Measurements from ENCODE around the gene TTYH1.

TTYH1 gene

DNA sequence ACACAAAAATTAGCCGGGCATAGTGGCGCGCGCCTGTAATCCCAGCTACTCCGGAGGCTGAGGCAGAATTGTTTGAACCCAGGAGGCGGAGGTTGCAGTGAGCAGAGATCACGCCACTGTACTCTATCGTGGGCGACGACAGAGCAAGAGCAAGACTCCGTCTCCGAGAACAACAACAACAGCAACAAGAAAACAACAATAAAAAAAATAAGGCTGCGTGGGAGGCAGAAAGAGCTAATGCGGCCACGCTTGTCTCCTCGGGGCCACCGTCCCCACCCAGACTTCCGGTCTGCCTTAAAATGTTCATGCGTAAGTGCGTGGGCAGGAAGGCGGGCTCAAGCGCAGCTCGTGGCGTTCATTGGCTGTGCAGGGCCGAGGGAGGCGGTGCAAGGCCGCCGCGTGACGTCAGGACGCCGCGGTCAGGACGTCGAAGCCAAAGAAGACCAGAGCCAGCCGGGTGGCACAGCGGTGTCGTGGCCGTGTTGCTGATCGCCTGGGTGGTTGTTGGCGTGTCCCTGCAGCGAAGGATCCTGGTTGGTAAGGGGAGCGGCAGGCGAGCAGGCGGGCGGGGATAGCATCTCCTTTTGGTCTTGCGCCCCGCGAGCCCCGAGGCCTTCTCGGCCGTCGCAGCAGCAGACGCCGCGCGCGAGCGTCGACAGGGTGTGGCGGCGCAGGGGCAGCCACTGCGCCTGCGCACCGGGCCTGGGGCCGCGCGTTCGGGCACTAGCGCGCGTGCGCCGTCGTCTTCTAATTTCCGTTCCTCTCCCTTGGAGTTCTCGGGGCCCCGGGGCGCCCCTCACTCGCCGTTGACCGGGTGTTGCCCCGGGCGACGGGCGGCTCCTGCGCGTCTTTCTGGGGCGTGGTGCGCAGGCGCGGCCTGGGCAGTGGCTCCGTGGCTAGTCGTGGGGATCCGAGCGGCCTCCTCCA, 33.8 kb downstream of the TTYH1 start, which contains the start of gene LENG8:
TSS of gene LENG8 (plus strand) at position 426 of the 927 bp plus-strand sequence. CDS start 2,146 bp downstream, outside the sequence.
- Mint-ChIP-seq H3K36me3 (ENCODE audit: low read depth) (peaks cover 40% of the 10 kb centered on the region), H3K27me3 (ENCODE audit: low read depth) (no peaks in the 10 kb centered on the region), H3K27ac (peak within 1 kb of the TSS; percentile 93 to 100 (median 99)), H3K4me3 (peak within 1 kb of the TSS; percentile 94 to 99 (median 97)), H3K4me1 (peaks cover 34% of the 10 kb centered on the region), H3K9me3 (no peaks in the 10 kb centered on the region)
- TF ChIP-seq, protein P1, sequence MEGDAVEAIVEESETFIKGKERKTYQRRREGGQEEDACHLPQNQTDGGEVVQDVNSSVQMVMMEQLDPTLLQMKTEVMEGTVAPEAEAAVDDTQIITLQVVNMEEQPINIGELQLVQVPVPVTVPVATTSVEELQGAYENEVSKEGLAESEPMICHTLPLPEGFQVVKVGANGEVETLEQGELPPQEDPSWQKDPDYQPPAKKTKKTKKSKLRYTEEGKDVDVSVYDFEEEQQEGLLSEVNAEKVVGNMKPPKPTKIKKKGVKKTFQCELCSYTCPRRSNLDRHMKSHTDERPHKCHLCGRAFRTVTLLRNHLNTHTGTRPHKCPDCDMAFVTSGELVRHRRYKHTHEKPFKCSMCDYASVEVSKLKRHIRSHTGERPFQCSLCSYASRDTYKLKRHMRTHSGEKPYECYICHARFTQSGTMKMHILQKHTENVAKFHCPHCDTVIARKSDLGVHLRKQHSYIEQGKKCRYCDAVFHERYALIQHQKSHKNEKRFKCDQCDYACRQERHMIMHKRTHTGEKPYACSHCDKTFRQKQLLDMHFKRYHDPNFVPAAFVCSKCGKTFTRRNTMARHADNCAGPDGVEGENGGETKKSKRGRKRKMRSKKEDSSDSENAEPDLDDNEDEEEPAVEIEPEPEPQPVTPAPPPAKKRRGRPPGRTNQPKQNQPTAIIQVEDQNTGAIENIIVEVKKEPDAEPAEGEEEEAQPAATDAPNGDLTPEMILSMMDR (IDR thresholded peaks at IDR 0.05; ENCODE audit: unreplicated experiment in 3 of 3) = no peak

DNA sequence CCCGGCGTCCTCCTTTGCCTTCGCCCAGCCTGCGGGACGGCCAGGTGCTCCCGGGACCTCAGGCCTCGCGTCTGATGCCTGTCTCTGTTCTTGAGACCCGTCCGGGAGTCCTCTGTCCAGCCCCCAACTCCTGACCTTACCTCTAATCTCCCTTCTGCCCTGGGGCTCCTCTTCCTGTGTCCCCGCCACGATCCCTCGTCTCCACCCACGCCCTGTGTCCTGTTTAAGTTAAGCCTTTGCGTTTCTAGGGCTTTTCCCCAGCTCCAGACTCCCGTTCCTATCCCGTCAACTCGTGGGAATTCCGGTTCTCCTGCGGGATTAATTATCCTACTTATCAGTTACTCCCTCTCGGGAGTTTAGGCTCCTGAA, 34.4 kb downstream of the TTYH1 start:
- Mint-ChIP-seq H3K4me1 (peaks cover 34% of the 10 kb centered on the region), H3K27me3 (ENCODE audit: low read depth) (no peaks in the 10 kb centered on the region), H3K36me3 (ENCODE audit: low read depth) (peaks cover 39% of the 10 kb centered on the region), H3K27ac (peak overlapping the region; percentile 93 to 99 (median 98)), H3K9me3 (no peaks in the 10 kb centered on the region), H3K4me3 (peak overlapping the region; percentile 94 to 99 (median 97))
- TF ChIP-seq, protein P1 (IDR thresholded peaks at IDR 0.05; ENCODE audit: unreplicated experiment in 3 of 3) = no peak

DNA sequence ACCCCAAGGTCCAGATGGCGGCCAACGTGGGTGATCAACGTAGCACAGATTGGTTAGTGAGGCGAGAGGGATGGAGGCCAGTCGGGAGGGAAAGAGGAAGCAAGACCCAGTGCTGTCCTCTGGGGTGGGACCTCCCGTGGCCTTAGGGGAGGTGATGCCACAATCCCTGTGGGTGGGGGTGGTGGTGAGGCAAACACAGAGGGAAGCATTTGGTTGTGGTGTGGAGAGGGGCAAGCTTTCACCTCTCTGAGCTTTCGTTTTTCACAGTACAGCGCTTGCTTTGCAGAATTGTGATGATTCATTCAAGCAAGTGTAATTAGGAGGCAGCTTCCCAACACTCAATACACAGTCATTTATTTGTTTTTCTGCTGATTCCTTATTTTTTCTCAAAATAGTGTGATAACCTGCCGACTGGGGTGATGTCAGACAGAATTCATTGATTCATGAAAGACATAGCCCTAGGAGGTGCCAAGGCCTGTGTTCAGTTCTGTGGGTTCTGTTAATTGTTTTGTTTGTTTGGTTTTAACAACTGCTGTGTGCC, 36.1 kb downstream of the TTYH1 start:
- Mint-ChIP-seq H3K27ac (peak overlapping the region; percentile 93 to 99 (median 98)), H3K4me3 (peak overlapping the region; percentile 94 to 99 (median 97)), H3K9me3 (no peaks in the 10 kb centered on the region), H3K36me3 (ENCODE audit: low read depth) (peaks cover 40% of the 10 kb centered on the region), H3K27me3 (ENCODE audit: low read depth) (no peaks in the 10 kb centered on the region), H3K4me1 (peaks cover 34% of the 10 kb centered on the region)
- TF ChIP-seq, protein P1 (IDR thresholded peaks at IDR 0.05; ENCODE audit: unreplicated experiment in 3 of 3) = no peak

DNA sequence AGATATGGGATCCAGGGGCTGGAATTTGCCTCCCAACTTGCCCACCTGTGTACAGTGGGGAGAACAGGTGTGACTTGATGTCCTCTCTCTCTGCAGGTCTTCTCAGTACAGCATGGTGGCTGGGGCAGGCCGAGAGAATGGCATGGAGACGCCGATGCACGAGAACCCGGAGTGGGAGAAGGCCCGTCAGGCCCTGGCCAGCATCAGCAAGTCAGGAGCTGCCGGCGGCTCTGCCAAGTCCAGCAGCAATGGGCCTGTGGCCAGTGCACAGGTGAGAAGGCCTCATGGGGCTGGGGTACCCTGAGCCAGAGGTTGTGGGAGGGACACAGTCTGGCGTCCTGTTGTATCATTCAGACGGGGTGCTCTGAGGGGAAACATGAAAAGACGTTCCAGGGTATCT, 36.7 kb downstream of the TTYH1 start:
- Mint-ChIP-seq H3K27me3 (ENCODE audit: low read depth) (no peaks in the 10 kb centered on the region), H3K36me3 (ENCODE audit: low read depth) (peaks cover 40% of the 10 kb centered on the region), H3K4me1 (peaks cover 30% of the 10 kb centered on the region), H3K4me3 (peak overlapping the region in 2 of 3 experiments; percentile 97 to 99), H3K27ac (no peak overlapping the region), H3K9me3 (no peaks in the 10 kb centered on the region)
- TF ChIP-seq, protein P1 (IDR thresholded peaks at IDR 0.05; ENCODE audit: unreplicated experiment in 3 of 3) = no peak

DNA sequence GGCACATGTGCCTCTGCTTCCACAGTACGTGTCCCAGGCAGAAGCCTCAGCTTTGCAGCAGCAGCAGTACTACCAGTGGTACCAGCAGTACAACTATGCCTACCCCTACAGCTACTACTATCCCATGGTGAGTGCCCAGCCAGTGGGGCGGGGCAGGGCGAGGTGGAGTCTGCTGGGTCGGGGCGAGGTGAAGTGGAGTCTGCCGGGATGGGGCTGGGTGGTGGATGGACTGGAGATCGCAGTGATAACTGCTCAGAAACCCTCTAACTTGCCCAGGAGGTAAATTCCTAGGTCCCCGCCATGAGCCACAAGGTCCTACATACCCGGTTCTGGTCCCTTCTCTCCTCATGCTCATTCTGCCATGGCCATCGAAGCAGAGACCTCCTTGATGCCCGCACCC, 37.4 kb downstream of the TTYH1 start:
- Mint-ChIP-seq H3K4me1 (peaks cover 28% of the 10 kb centered on the region), H3K36me3 (ENCODE audit: low read depth) (peaks cover 41% of the 10 kb centered on the region), H3K9me3 (no peaks in the 10 kb centered on the region), H3K27ac (no peak overlapping the region), H3K4me3 (peak overlapping the region; percentile 45 to 80 (median 58)), H3K27me3 (ENCODE audit: low read depth) (no peaks in the 10 kb centered on the region)
- TF ChIP-seq, protein P1 (IDR thresholded peaks at IDR 0.05; ENCODE audit: unreplicated experiment in 3 of 3) = no peak

All from nephron (organoid).